Suprapubic skin (tissue), 4 donors: ENCODE data around the gene PDILT.

Experiments used
- POLR2A ChIP-seq, 2 donors: fragments of 450-650 bp; IDR thresholded peaks; one replicate each; pipeline ENCODE4 v1.6.1; 2017; ENCODE audit warnings: antibody characterized with exemption in 2 of 2, mild to moderate bottlenecking in 2 of 2, moderate library complexity in 2 of 2
- POLR2AphosphoS5 ChIP-seq, 3 donors: sonication (generic); formaldehyde crosslinking; IDR thresholded peaks; one replicate each; pipeline ENCODE4 v1.6.1; 2017; ENCODE audit warnings: antibody characterized with exemption in 3 of 3
- TF ChIP-seq, protein P1 (sequence below), 2 donors: fragments of 200-600 bp in 1 of 2; fragments of 450-650 bp in 1 of 2; sonication (generic) in 1 of 2; IDR thresholded peaks; one replicate each; pipeline ENCODE4 v1.5.1; 2016 to 2019; ENCODE audit warnings: antibody characterized with exemption in 2 of 2, mild to moderate bottlenecking in 1 of 2, moderate library complexity in 1 of 2

DNA sequence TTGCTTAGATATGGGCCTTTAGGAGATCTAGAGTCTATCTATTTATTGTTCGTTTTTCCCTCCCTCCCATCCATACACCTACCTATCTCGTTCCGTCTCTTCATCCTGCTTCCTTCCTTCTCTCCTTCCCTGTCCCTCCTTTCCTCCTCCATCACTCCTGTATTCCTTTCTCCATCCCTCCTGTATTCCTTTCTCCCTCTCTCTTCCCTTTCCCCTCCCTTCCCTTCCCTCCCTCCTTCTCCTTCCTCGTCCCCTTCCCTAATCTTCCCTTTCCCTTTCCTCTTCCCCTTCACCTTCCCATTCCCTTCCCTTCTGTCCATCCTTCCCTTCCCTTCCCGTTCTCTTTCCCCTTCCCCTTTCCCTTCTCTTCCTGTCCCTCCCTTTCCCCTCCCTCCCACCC is 87.8 kb downstream of the PDILT start:
- TF ChIP-seq POLR2AphosphoS5 (IDR thresholded peaks at IDR 0.05) (no peak), POLR2A (IDR thresholded peaks at IDR 0.05) (no peak)
- TF ChIP-seq, protein P1, sequence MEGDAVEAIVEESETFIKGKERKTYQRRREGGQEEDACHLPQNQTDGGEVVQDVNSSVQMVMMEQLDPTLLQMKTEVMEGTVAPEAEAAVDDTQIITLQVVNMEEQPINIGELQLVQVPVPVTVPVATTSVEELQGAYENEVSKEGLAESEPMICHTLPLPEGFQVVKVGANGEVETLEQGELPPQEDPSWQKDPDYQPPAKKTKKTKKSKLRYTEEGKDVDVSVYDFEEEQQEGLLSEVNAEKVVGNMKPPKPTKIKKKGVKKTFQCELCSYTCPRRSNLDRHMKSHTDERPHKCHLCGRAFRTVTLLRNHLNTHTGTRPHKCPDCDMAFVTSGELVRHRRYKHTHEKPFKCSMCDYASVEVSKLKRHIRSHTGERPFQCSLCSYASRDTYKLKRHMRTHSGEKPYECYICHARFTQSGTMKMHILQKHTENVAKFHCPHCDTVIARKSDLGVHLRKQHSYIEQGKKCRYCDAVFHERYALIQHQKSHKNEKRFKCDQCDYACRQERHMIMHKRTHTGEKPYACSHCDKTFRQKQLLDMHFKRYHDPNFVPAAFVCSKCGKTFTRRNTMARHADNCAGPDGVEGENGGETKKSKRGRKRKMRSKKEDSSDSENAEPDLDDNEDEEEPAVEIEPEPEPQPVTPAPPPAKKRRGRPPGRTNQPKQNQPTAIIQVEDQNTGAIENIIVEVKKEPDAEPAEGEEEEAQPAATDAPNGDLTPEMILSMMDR (IDR thresholded peaks at IDR 0.05): no peak
